MM.1S (cell line): ENCODE measurements around the gene COMMD10.

Experiments
- EZH2 ChIP-seq: fragments of 300-600 bp; sonication (generic); optimal IDR thresholded peaks from 2 replicates; pipeline ENCODE3; 2017; ENCODE audit warnings: low read depth, mild to moderate bottlenecking, antibody characterized with exemption, low read length, mixed read lengths
- TF ChIP-seq, protein P1 (sequence below): fragments of 300-600 bp; sonication (generic); IDR thresholded peaks from 2 replicates; pipeline ENCODE4 v1.5.1; 2016; ENCODE audit warnings: antibody characterized with exemption, low read length, mixed read lengths

- TF ChIP-seq, protein P1, sequence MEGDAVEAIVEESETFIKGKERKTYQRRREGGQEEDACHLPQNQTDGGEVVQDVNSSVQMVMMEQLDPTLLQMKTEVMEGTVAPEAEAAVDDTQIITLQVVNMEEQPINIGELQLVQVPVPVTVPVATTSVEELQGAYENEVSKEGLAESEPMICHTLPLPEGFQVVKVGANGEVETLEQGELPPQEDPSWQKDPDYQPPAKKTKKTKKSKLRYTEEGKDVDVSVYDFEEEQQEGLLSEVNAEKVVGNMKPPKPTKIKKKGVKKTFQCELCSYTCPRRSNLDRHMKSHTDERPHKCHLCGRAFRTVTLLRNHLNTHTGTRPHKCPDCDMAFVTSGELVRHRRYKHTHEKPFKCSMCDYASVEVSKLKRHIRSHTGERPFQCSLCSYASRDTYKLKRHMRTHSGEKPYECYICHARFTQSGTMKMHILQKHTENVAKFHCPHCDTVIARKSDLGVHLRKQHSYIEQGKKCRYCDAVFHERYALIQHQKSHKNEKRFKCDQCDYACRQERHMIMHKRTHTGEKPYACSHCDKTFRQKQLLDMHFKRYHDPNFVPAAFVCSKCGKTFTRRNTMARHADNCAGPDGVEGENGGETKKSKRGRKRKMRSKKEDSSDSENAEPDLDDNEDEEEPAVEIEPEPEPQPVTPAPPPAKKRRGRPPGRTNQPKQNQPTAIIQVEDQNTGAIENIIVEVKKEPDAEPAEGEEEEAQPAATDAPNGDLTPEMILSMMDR, result no peak
- TF ChIP-seq EZH2, result no peak
Measured at GRCh38 chr5:116058346-116058936, 26.4 kb upstream of the COMMD10 start.
